CD4-positive, CD25-positive, alpha-beta regulatory T cell (primary cell): Measurements from ENCODE around the gene LRCOL1. TPM values are rescaled to one million over a fixed set of nuclear protein-coding genes. Genes with fewer than 3 reads are reported as not detected.

Experiments used
- ATAC-seq, 2 donors: fragments of 150-1000 bp; cut with Tn5 transposase; one replicate each; pipeline ENCODE4 v1.10.0; 2021; ENCODE audit warnings: low read depth in 2 of 2, moderate number of reproducible peaks in 2 of 2, moderate library complexity in 1 of 2
- DNase-seq, 3 donors: peaks; one replicate each; pipeline versions ENCODE4 v3.0.0 to v3.0.0-alpha.2; 2012 to 2022; ENCODE audit warnings: mixed read lengths in 1 of 3
- H3K27ac ChIP-seq: one replicate; pipeline ENCODE4 v1.7.0; 2013; ENCODE audit warnings: mild to moderate bottlenecking, low read length; ENCODE audit not compliant: insufficient read depth, poor library complexity, severe bottlenecking
- H3K27me3 ChIP-seq: one replicate; pipeline ENCODE4 v1.7.0; 2013; ENCODE audit warnings: low read length; ENCODE audit not compliant: control insufficient read depth, insufficient read depth
- H3K36me3 ChIP-seq: one replicate; pipeline ENCODE4 v1.7.0; 2013; ENCODE audit warnings: mild to moderate bottlenecking, low read length, moderate library complexity; ENCODE audit not compliant: control insufficient read depth, insufficient read depth
- H3K4me1 ChIP-seq: 2 replicates; pipeline ENCODE4 v1.7.0; 2013; ENCODE audit warnings: mild to moderate bottlenecking, low read length; ENCODE audit not compliant: insufficient read depth, control insufficient read depth, poor library complexity, severe bottlenecking
- H3K4me3 ChIP-seq: one replicate; pipeline ENCODE4 v1.7.0; 2013; ENCODE audit warnings: low read depth, mild to moderate bottlenecking, low read length, moderate library complexity
- H3K9me3 ChIP-seq, 2 experiments: 1 replicate in 1 of 2; 2 replicates in 1 of 2; pipeline ENCODE4 v1.7.0; 2013; ENCODE audit warnings: low read length in 2 of 2, mild to moderate bottlenecking in 1 of 2, moderate library complexity in 1 of 2; ENCODE audit not compliant: control insufficient read depth in 2 of 2
- H3K27ac Mint-ChIP-seq, 3 donors: one replicate each; pipeline ENCODE4 v1.8.0; 2020 to 2022; ENCODE audit warnings: mild to moderate bottlenecking in 3 of 3, mixed read lengths in 3 of 3, moderate library complexity in 2 of 3
- H3K27me3 Mint-ChIP-seq: one replicate; pipeline ENCODE4 v1.8.0; 2022; ENCODE audit warnings: mild to moderate bottlenecking, mixed read lengths
- H3K36me3 Mint-ChIP-seq: one replicate; pipeline ENCODE4 v1.8.0; 2020; ENCODE audit warnings: mixed read lengths
- H3K4me1 Mint-ChIP-seq, 4 donors: one replicate each; pipeline ENCODE4 v1.8.0; 2020 to 2022; ENCODE audit warnings: mixed read lengths in 4 of 4, mild to moderate bottlenecking in 1 of 4
- H3K4me3 Mint-ChIP-seq, 4 donors: one replicate each; pipeline ENCODE4 v1.8.0; 2020 to 2022; ENCODE audit warnings: mild to moderate bottlenecking in 4 of 4, mixed read lengths in 4 of 4, moderate library complexity in 3 of 4
- H3K9me3 Mint-ChIP-seq, 7 donors: one replicate each; pipeline ENCODE4 v1.8.0; 2020 to 2022; ENCODE audit warnings: mixed read lengths in 7 of 7, mild to moderate bottlenecking in 3 of 7, moderate library complexity in 2 of 7
- polyA plus RNA-seq, 4 donors: library from polyadenylated mRNA; unstranded; fragments of 300-500 nt; fragmentation: Illumina TruSeq; gene quantifications; one replicate each; pipeline ENCODE4 v1.2.3, GENCODE V29; 2021
- total RNA-seq: library from RNA; stranded (reverse); gene quantifications from one replicate; pipeline ENCODE4 v1.2.3, GENCODE V29; 2022

LRCOL1 gene
- total and polyA plus RNA-seq, 5 donors from 2014 or later = not detected

GRCh38 chr12:132572106-132572505 is 38.3 kb downstream of the LRCOL1 start:
- Histone ChIP-seq H3K27ac (no peak overlapping the region), H3K9me3 (no peaks in the 10 kb centered on the region), H3K4me3 (no peak overlapping the region), H3K27me3 (no peaks in the 10 kb centered on the region), H3K4me1 (no peaks in the 10 kb centered on the region), H3K36me3 (no peaks in the 10 kb centered on the region)
- ATAC-seq (no peak), DNase-seq (no peak)
- H3K9me3 Mint-ChIP-seq = no peaks in the 10 kb centered on the region
- no peaks in the 10 kb centered on the region for H3K4me1 Mint-ChIP-seq
- no peaks in the 10 kb centered on the region for H3K27me3 Mint-ChIP-seq
- no peak overlapping the region for H3K4me3 Mint-ChIP-seq
- no peaks in the 10 kb centered on the region for H3K36me3 Mint-ChIP-seq
- no peak overlapping the region for H3K27ac Mint-ChIP-seq

DNA sequence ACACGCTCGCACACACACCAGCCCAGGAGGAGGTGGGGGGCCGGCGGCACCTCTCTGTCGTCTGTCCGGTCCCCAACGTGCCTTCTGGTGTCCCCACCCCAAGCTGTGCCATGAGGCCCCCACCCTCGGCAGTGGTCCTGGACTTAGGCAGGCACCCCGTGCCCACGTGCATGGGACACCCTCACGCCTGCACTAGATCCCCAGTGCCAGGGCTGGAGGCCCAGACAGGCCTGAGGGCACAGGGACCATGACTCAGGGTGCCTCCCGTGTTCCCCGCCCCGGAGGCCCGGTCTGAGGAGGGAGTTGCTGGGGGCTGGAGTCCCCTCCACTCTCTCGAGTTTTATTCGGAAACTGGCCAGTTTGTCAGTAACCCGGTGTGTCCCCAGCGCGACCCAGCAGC is 38.8 kb downstream of the LRCOL1 start:
- Mint-ChIP-seq H3K4me1 (no peaks in the 10 kb centered on the region), H3K36me3 (no peaks in the 10 kb centered on the region), H3K9me3 (no peaks in the 10 kb centered on the region), H3K4me3 (no peak overlapping the region), H3K27me3 (no peaks in the 10 kb centered on the region), H3K27ac (no peak overlapping the region)
- Histone ChIP-seq H3K4me1 (no peaks in the 10 kb centered on the region), H3K36me3 (no peaks in the 10 kb centered on the region), H3K27ac (no peak overlapping the region), H3K27me3 (no peaks in the 10 kb centered on the region), H3K4me3 (no peak overlapping the region), H3K9me3 (no peaks in the 10 kb centered on the region)
- no peak for DNase-seq
- ATAC-seq = no peak

GRCh38 chr12:132571051-132571450 is 39.3 kb downstream of the LRCOL1 start:
- no peak overlapping the region for H3K4me3 Mint-ChIP-seq
- H3K9me3 ChIP-seq = no peaks in the 10 kb centered on the region
- no peaks in the 10 kb centered on the region for H3K27me3 ChIP-seq
- H3K4me1 ChIP-seq = no peaks in the 10 kb centered on the region
- H3K36me3 Mint-ChIP-seq = no peaks in the 10 kb centered on the region
- H3K4me3 ChIP-seq = no peak overlapping the region
- H3K27ac Mint-ChIP-seq = no peak overlapping the region
- H3K36me3 ChIP-seq = no peaks in the 10 kb centered on the region
- ATAC-seq (no peak), DNase-seq (no peak)
- H3K27ac ChIP-seq = no peak overlapping the region
- no peaks in the 10 kb centered on the region for H3K9me3 Mint-ChIP-seq
- no peaks in the 10 kb centered on the region for H3K4me1 Mint-ChIP-seq
- H3K27me3 Mint-ChIP-seq = no peaks in the 10 kb centered on the region

GRCh38 chr12:132570635-132571034 is 39.7 kb downstream of the LRCOL1 start:
- Histone ChIP-seq H3K27me3 (no peaks in the 10 kb centered on the region), H3K9me3 (no peaks in the 10 kb centered on the region), H3K4me3 (no peak overlapping the region), H3K36me3 (no peaks in the 10 kb centered on the region), H3K27ac (no peak overlapping the region), H3K4me1 (no peaks in the 10 kb centered on the region)
- Mint-ChIP-seq H3K4me1 (no peaks in the 10 kb centered on the region), H3K9me3 (no peaks in the 10 kb centered on the region), H3K27ac (no peak overlapping the region), H3K27me3 (no peaks in the 10 kb centered on the region), H3K36me3 (no peaks in the 10 kb centered on the region), H3K4me3 (no peak overlapping the region)
- DNase-seq (no peak), ATAC-seq (no peak)

- Histone ChIP-seq H3K9me3 (no peaks in the 10 kb centered on the region), H3K27ac (no peak overlapping the region), H3K27me3 (no peaks in the 10 kb centered on the region), H3K36me3 (no peaks in the 10 kb centered on the region), H3K4me1 (no peaks in the 10 kb centered on the region), H3K4me3 (no peak overlapping the region)
- ATAC-seq = no peak
- H3K4me1 Mint-ChIP-seq = no peaks in the 10 kb centered on the region
- no peak overlapping the region for H3K4me3 Mint-ChIP-seq
- H3K9me3 Mint-ChIP-seq = no peaks in the 10 kb centered on the region
- H3K27ac Mint-ChIP-seq = no peak overlapping the region
- no peaks in the 10 kb centered on the region for H3K27me3 Mint-ChIP-seq
- peaks cover 4% of the 10 kb centered on the region for H3K36me3 Mint-ChIP-seq
- DNase-seq = no peak
These were observed 40.4 kb downstream of the LRCOL1 start for GRCh38 chr12:132569856-132570480.

GRCh38 chr12:132568826-132569480 is 41.4 kb downstream of the LRCOL1 start:
- Histone ChIP-seq H3K4me1 (no peaks in the 10 kb centered on the region), H3K27ac (no peak overlapping the region), H3K9me3 (no peaks in the 10 kb centered on the region), H3K4me3 (no peak overlapping the region), H3K27me3 (no peaks in the 10 kb centered on the region), H3K36me3 (no peaks in the 10 kb centered on the region)
- peaks cover 4% of the 10 kb centered on the region for H3K36me3 Mint-ChIP-seq
- no peaks in the 10 kb centered on the region for H3K9me3 Mint-ChIP-seq
- H3K4me1 Mint-ChIP-seq = no peaks in the 10 kb centered on the region
- no peaks in the 10 kb centered on the region for H3K27me3 Mint-ChIP-seq
- H3K4me3 Mint-ChIP-seq = no peak overlapping the region
- ATAC-seq = no peak
- H3K27ac Mint-ChIP-seq = no peak overlapping the region
- DNase-seq = no peak

- no peak overlapping the region for H3K27ac ChIP-seq
- DNase-seq = no peak
- H3K27me3 Mint-ChIP-seq = no peaks in the 10 kb centered on the region
- H3K36me3 Mint-ChIP-seq = peaks cover 7% of the 10 kb centered on the region
- H3K27ac Mint-ChIP-seq = no peak overlapping the region
- peaks cover 0 to 2% (median 0%) of the 10 kb centered on the region in 4 donors for H3K4me1 Mint-ChIP-seq
- ATAC-seq = no peak
- no peaks in the 10 kb centered on the region for H3K9me3 ChIP-seq
- H3K4me1 ChIP-seq = no peaks in the 10 kb centered on the region
- no peaks in the 10 kb centered on the region for H3K27me3 ChIP-seq
- H3K4me3 Mint-ChIP-seq = no peak overlapping the region
- no peaks in the 10 kb centered on the region for H3K36me3 ChIP-seq
- no peak overlapping the region for H3K4me3 ChIP-seq
- no peaks in the 10 kb centered on the region for H3K9me3 Mint-ChIP-seq
These were observed 42.1 kb downstream of the LRCOL1 start for GRCh38 chr12:132568301-132568700.

- ATAC-seq = no peak
These were observed 43.8 kb downstream of the LRCOL1 start for GRCh38 chr12:132566516-132567131.

More at GRCh38 chr12:132566516-132567131, 43.8 kb downstream of the LRCOL1 start:
- Mint-ChIP-seq H3K27ac (no peak overlapping the region), H3K4me3 (no peak overlapping the region), H3K36me3 (peaks cover 8% of the 10 kb centered on the region), H3K4me1 (peaks cover 0 to 5% (median 1%) of the 10 kb centered on the region in 4 donors), H3K27me3 (no peaks in the 10 kb centered on the region), H3K9me3 (no peaks in the 10 kb centered on the region)
- H3K9me3 ChIP-seq = no peaks in the 10 kb centered on the region
- H3K36me3 ChIP-seq = no peaks in the 10 kb centered on the region
- DNase-seq = no peak
- H3K4me3 ChIP-seq = no peak overlapping the region
- H3K4me1 ChIP-seq = no peaks in the 10 kb centered on the region
- no peak overlapping the region for H3K27ac ChIP-seq
- no peaks in the 10 kb centered on the region for H3K27me3 ChIP-seq
